HG03432 (cell line): Measurements from ENCODE around the gene TNFRSF19.
A peak's percentile ranks its signal among the peaks of the same experiment; 100 is the strongest.
"Not testable (repeated sequence)": the region's sequence is repeated elsewhere in the genome, so short reads cannot be mapped to it uniquely, and the experiment has no call there.

ENCODE experiments used
- ATAC-seq: cut with Tn5 transposase; IDR thresholded peaks from one replicate; pipeline ENCODE4 v1.9.1; 2021; ENCODE audit warnings: mild to moderate bottlenecking, moderate library complexity; ENCODE audit not compliant: unreplicated experiment

Gene TNFRSF19, protein sequence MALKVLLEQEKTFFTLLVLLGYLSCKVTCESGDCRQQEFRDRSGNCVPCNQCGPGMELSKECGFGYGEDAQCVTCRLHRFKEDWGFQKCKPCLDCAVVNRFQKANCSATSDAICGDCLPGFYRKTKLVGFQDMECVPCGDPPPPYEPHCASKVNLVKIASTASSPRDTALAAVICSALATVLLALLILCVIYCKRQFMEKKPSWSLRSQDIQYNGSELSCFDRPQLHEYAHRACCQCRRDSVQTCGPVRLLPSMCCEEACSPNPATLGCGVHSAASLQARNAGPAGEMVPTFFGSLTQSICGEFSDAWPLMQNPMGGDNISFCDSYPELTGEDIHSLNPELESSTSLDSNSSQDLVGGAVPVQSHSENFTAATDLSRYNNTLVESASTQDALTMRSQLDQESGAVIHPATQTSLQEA

DNA sequence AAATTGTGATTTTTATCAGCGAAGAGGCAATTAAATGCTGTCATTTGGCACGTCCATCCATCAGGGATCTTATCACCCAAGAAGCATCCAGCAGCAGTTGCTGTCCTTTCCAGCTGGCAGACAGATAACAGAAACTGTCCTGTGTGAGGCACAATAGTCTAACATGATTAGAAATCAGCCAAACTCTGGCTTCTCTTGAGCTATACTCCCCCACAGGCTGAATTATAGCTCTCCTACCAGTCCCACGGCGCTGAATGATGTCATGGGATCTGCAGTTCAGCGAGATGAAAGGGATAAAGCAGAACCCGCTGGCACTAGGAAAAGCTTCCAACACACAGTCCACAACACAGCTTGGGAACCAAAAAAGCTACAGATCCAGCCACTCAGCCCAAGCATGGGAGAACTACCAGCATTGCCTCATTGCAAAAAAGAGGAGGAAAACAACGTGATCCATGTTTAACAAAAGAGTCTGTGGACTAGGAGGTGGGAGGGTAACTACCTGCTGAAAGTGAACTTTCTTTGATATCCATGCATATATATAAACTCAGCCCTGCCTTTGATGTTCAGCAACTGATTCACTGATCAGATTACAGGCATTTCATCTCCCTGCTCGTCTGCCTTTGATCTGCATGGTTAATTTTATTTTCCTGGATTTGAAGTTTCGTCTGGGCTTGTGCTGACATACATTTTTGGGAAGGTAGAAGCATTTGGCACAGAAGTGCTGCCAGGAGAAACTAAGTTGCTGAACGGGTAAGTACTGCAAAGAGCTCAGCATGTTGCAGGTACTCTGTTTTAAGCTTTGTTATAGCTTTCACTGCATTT lies at the start of gene TNFRSF19:
TSS of gene TNFRSF19 (plus strand) at position 314 of the 822 bp plus-strand sequence. CDS start 19,772 bp downstream, outside the sequence.
- no peak for ATAC-seq

DNA sequence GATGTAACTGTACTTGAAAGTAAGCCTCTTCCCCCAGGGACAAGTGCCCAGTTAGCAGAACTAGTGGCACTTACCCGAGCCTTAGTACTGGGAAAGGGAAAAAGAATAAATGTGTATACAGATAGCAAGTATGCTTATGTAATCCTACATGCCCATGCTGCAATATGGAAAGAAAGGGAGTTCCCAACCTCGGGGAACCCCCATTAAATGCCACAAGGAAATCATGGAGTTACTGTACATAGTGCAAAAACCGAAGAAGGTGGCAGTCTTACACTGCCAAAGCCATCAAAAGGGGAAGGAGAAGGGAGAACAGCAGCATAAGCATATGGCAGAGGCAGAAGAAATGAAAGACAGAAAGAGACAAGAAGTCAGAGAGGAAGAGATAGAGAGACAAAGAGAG lies 40.3 kb upstream of the TNFRSF19 start:
- ATAC-seq = not testable (repeated sequence)

DNA sequence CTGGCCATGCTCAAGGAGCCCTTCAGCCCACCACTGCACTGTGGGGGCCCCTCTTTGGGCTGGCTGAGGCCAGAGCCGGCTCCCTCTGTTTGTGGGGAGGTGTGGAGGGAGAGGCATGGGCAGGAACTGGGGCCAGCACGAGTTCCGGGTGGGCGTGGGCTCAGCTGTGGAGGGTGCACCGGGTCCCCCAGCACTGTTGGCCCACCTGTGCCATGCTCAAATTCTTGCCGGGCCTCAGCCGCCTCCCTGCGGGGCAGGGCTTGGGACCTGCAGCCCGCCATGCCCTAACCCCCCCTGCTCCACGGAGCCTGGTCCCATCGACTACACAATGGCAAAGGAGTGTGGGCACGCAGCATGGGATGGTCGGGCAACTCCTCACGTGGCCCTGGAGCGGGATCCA lies 38.8 kb upstream of the TNFRSF19 start:
- ATAC-seq = no peak

DNA sequence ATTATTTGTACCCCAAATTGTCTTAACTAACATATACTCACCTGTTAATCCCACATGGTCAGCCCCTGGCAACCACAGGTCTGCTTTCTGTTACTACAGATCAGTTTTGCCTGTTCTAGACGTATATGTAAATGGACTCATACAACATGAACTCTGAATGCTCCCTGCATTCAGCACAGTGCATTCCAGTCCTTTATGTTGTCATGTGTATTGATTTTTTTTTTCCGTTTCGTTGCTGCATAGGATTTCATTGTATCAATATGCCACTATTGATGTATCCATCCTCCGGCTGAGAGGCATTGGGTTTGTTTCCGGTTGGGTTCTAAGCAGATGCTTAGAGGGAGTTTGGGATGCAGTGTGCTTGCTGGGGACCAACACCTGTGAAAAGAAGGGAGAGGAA lies 36.1 kb upstream of the TNFRSF19 start:
- ATAC-seq = no peak

DNA sequence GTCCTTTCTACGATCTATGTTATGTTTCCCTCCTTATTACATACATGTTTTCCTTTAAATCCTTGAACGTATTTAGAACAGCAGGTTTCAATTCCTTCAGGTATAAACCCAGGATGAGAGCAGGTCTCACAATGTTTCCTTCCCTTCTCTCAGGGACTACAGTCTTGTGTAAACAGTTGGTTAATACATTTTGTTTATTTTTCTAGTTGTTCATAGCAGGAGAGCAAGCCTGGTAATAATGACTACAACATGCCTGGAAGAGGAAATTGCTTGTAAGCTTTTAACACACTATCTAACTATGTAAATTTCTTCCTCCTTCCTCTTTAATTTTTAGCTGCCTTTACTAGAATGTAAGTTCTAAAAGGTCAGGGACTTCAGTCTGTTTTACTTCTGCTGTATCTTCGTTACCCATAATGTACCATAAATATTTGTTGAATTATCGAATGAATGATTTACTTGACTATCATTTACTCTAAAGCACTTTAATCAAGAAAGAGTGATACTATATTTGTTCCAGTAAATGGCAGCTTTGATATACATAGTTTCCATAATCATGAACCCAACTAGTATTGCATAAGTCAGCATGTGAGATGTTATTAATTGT lies 28.9 kb upstream of the TNFRSF19 start:
- no peak for ATAC-seq

DNA sequence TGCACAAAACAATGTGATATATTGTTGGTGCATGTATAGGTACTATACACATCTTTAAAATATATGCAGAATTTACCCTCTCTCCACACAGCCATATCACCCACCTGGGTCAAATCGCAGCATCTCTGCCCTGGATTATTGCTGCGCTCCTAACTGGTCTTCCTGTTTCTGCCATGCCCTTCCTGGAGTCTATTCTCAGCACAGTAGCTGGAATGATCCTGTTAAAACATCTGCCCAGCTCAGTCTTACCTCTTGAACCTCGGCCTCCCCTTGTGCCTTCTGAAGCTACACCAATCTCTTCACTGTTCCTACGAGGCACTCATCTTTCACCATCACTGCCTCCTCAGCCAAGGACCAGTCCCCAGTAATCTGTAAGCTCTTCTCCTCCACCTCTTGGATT lies 25.5 kb upstream of the TNFRSF19 start:
- ATAC-seq = no peak

DNA sequence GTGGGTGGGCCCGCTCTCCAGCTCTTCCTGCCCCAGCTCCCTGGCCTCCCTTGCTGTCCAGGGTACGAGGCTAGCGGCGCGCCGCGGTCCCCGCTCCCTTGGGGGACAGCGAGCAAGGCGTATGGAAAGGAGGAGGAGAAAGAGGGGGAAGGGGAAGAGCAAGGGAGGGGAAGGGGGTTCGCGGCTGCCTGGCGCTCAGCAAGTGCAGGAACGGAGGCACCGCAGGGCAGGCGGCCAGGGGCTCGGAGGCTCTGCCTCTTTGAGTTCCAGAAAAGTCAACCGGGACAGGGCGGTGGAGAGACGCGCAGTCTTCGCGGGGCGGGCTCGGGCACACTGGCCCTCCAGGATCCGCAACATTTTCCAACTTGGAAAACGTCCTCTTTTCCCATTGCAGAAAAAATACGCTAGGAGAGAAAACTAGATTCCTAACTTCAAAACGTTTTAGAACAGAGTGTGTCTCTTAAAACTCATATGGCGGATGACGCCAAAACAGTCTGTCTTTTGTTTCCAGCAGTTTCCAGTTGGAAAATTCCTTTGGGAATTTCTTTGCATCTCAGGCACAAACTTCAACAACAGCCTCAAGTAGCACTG lies 23.1 kb upstream of the TNFRSF19 start:
- ATAC-seq = no peak

DNA sequence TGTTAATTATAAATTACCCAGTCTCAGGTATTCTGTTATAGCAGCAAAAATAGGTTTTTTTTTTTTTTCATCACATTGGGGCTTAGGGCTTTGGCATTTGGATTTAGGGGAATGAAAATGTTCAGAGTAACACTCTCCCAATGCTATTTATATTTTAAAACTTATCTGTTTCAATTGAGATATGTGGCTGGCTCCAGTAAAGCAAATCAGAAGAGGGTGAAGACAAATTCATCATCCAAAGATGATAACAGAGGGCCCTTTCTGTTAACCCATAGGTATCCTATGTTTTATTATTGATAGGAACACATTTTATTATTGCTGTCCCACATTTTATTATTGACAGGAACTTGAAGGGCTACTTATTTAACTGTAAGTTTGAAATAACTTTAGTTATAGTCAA lies 20.5 kb upstream of the TNFRSF19 start:
- no peak for ATAC-seq

DNA sequence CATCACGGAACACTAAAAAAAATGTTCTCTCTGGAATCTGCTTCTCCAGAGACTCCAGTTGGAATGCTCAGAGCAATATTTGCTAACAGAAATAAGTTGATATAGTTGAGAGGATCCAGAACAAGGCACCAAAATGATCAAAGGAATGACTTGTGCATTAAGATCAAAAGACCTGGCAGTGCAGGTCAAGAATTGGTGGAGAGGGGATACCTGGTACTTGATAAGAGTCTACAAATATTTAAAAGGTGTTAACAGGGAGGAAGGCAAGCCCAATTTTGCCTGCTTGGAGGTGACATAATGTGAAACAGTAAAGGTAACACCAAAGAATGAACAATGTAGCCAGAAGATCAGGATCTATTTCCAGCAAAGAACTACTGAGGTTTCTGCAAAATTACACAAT lies 20.0 kb upstream of the TNFRSF19 start:
- ATAC-seq = no peak

DNA sequence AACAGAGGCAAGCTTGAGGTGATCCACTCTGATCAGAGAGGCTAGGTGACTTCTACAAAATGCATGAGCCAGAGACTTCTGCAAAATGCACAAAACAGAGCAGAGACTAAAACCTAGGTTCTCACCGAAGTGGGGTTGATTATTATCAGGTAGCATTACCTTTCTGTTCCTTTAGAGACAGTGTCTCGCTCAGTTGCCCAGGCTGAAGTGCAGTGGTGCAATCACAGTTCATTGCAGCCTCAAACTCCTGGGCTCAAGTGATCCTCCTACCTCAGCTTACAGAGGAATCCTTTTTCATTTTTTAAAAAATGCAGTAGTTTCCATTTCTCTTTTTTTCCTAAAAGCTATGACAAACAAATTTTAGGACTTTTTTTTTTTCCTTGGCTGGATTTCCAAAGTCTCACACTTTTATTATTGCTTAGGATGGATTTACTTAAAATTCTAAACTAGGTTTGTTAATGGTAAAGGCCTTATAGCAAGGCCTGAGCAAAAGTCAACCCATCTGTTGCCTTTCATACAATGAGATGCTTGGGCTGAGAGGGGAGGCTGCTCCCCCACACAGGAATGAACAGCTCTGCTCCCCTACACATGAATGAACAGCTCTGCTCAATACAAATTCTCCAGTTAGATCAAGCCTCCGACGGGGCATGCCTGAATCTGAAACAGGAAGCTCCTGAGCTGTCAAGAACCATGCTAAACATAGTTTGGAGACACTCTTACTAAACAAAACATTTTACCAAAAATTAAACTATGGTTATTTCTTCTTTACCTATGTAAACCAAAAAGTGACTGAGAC lies 18.8 kb upstream of the TNFRSF19 start:
- no peak for ATAC-seq

DNA sequence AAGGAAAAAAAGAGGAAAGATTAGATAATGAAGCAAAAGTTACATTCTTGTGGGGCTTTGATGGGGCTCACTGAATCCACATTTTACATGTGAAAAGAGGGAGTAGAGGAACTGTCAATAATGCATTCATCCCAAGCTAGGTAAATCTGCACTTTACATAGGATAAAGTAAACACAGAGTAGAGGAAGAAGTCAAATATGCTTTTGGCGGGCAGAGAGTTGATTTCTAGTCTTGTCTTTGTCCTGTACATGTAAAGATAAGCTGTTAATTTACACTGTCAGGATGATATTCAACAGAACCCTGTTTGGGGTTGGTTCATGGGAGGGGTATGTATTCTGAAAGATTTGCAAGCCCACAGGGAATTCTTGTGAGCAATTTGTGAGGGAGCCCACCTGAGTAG lies 18.0 kb upstream of the TNFRSF19 start:
- ATAC-seq = no peak

DNA sequence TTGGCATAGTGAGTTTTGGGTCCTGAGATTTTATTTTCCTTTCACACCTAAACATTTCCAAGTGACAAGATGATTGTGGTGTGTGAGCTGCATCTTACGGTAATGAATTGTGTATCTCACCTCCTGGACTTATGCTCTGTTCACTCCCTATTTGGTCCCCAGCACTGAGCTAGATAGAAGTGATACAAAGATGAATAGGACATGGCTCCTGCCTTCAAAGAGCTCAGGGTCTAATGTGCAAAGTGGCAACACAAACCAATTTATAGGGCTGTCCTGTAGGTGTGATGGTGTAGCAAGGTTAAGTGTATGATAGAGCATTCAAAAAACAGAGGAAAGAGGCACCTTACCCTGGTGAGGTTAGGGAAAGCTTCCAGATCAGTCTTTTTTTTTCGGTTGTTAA lies 17.6 kb upstream of the TNFRSF19 start:
- ATAC-seq = no peak

DNA sequence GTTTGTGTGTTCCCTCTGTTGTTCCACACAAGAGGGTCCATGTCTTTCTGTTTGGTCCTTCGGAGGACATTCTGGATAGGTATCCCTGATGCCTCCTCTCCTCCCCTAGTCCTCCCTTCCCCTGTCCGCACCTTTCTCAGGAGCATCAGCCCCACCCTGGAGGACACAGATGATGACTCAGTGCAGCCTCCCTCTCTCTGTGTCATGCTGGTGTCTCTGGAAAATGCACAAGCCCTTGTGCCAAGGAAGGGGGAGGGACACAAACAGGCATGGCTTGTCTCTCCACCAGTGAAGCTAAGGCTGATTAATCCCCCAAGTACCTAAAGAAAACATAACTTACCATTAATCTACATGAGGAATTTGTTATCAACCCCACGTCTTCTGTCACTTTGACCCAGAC lies 16.2 kb upstream of the TNFRSF19 start:
- ATAC-seq = no peak

DNA sequence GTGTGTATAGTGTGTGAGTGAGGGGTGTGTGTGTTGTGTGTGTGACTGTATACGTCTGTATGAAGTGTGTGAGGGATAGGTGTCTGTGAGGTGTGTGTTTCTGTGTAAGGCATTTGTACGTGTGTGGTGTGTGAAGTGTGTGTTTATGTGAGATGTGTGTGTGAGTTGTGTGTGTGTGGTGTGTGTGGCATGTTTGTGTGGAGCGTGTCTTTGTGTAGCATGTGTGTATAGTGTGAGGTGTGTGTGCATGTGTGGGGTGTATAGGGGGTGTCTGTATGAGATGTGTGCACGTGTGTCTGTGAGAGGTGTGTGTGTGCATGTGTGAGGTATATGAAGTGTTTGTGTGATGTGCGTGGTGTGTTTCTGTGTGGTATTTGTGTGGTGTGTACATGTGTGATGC lies 13.2 kb upstream of the TNFRSF19 start:
- no peak for ATAC-seq

DNA sequence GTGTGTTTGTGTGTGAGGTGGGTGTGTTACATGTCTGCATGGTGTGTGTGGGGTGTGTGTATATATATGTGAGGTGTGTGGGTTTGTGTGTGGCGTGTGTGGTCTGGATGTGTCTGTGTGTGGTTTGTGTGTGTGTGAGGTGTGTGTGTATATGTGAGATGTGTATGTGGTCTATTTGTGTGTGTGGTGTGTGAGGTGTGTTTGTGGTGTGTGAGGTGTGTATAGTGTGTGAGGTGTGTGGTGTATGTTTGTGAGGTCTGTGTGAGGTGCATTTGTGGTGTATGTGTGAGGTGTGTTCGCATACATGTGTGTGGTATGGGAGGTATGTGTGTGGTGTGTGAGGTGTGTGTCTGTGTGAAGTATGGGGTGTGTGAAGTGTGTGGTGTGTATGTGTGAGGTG lies 12.5 kb upstream of the TNFRSF19 start:
- ATAC-seq = no peak

DNA sequence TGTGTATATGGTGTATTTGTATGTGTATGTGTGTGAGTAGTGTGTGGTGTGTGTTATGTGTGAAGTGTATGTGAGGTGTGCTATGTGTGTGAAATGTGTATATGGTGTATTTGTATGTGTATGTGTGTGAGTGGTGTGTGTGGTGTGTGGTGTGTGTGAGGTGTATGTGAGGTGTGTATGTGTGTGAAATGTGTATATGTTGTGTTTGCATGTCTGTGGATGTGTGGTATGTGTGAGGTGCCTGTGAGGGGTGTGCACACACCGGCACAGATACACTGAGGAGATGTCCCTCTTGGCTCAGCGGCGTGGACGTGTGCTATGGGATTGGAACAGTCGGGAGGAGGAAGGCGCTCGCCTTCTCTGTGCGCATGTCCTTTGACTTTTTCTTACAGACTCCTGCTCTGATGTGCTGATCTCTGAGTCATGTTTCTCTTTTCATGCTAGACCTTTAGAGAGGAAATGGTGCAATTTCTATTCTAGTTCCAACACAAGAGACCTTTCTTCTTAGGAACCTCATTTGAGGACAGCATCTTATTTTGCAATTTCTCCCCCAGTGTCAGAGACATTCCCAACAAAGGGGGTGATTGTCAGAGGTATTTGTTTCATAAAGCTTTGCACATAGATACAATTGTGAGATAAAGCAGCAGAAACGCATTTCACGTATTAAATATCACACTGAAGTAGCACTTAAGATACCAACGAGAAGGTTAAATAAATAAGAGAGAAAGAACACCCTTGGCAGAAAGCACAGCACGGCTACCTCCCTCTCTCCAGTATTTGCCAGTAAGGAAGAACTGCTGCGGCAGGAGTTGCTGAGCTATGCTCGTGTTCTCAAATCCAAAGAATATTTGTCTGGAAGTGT lies 11.3 kb upstream of the TNFRSF19 start:
- no peak for ATAC-seq

DNA sequence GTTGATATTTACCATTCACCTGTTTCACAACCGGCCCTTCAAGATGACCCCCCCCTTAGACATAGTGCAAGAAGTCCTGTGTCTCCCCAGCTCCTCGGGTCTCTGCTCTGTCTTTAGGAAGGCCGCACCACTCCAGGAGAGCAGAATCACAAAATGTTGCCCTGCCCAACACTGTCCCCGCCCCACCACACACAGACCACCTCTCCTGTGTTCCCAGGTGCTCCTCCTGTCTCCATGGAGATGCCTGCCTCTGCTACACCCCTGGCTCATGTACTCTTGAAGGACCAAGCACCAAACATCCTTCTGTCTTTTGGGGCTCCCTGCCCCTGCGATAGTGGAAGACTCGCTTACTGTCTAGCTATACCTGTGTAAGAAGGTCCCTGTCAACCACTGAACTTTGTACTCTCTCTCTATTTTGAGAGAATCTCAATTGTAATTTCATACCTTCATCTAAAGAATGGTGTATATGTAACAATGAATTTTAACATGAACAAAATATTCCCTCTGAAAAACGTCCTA lies 9.6 kb upstream of the TNFRSF19 start:
- peak; percentile 32 for ATAC-seq

DNA sequence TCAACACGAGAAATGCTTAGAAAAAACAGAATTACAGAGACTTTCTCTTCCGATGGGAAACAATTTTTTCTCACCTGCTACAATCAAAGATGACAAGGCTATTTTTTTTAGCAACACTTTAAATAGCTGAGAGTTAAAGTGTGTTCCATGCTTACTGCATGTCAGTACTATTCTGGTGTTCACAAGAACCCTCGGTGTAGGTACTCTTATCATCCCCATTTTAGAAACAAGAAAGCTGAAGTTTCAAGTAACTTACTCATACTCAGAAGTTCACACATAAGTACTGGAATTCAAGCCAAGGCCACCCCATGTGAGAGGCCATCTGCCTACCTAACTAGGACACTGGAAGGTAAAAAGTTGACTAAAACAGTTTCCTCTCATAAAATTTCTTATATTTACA lies 9.0 kb upstream of the TNFRSF19 start:
- peak; percentile 90 for ATAC-seq

DNA sequence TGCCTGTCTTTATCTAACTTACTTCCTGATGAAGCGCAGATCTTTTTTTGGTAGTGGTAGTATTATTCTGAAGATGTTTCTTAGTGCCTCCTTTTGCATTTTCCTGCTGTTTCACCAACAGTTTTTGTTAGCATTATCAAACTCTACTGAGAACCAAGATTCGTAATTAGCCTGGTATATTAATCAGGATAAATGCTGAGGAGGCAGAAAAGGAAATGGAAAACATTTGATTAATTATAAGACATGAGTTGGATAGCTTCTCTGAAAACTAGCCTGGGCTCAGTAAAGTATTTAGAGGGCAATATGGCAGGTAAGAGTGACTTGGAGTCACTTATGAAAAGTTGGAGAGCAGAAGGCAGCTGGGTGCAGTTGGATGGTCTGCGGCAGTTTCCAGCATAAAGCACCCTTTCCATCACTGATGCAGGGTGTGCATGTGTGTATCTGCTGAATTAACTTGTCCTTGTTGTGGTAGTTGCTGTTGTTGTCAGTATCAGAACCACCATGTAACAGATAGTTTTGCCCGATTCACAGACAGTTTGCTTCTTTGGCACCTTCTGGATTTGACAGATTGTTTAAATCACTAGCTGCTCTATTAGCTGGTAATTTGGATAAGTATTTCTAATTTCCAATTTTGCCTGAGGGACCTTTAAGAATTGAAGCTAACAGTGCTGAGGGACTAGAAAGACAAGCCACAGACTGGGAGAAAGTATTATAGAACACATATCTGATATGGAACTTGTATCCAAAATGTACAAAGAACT lies 6.9 kb upstream of the TNFRSF19 start:
- ATAC-seq = no peak
